ENCODE results near the gene GAREM2. TPM values are rescaled to one million over a fixed set of nuclear protein-coding genes. Genes with fewer than 3 reads are reported as not detected.
"Not testable (repeated sequence)": the region's sequence is repeated elsewhere in the genome, so short reads cannot be mapped to it uniquely, and the experiment has no call there.

Gene GAREM2
- total RNA-seq, 2 donors from 2014 or later = 1.6 TPM

DNA sequence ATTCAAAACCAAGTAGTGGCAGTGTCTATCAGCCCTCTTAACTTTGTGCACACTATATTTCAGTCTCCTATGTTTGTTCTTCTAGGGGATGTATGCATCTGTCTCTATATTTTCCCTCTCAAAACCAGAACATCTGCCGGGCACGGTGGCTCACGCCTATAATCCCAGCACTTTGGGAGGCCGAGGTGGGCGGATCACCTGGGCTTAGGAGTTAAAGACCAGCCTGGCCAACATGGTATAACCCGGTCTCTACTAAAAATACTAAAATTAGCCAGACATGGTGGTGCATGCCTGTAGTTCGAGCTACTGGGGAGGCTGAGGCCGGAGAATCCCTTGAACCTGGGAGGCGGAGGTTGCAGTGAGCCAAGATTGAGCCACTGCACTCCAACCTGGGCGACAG lies 9.9 kb upstream of the GAREM2 start:
- intact Hi-C loops (cut with DNase I) = no loop called here
- H3K36me3 ChIP-seq (replicated peaks in 1 of 2; ENCODE audit: insufficient read depth in 1 of 2, low read depth in 2 of 2) = no peaks in the 10 kb centered on the region
- no peak overlapping the region for H3K27ac ChIP-seq
- no peaks in the 10 kb centered on the region for H3K9me3 ChIP-seq
- H3K4me3 ChIP-seq = no peak overlapping the region
- no peak for DNase-seq
- no peak for TF ChIP-seq CTCF (IDR thresholded peaks at IDR 0.05)
- TF ChIP-seq POLR2A (IDR thresholded peaks at IDR 0.05) = no peak
- no peak for ATAC-seq
- H3K4me1 ChIP-seq = no peaks in the 10 kb centered on the region
- WGBS, 2 donors = 90 to 91% methylated on average over 10 of the region's 10 CpGs
- no peaks in the 10 kb centered on the region for H3K27me3 ChIP-seq

DNA sequence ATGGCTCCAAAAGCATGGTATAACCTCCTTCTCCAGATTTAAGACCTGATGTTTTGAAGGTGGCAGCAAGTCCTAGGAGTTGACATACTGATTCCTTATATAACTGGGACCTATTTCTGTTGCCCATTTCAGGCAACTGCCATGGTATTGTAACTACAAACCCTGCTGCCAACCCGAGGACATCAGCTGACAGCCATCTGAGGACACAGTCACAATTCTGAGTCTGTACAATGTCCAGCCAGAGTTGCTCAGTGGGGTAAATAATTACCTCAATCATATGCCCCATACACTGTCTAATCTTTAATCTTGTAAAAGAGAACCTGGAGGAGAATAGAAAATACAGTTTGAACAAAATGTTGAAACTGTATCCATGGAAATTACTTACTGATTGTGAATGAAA lies 8.7 kb upstream of the GAREM2 start:
- Histone ChIP-seq H3K27ac (no peak overlapping the region), H3K27me3 (no peaks in the 10 kb centered on the region), H3K36me3 (replicated peaks in 1 of 2; ENCODE audit: insufficient read depth in 1 of 2, low read depth in 2 of 2) (no peaks in the 10 kb centered on the region), H3K4me1 (no peaks in the 10 kb centered on the region), H3K4me3 (no peak overlapping the region), H3K9me3 (no peaks in the 10 kb centered on the region)
- 21% methylated on average over 1 of the region's 1 CpG for WGBS, 2 donors
- ATAC-seq = no peak
- no peak for DNase-seq
- no peak for TF ChIP-seq CTCF (IDR thresholded peaks at IDR 0.05)
- TF ChIP-seq POLR2A (IDR thresholded peaks at IDR 0.05) = no peak
- intact Hi-C loops (cut with DNase I) = no loop called here

DNA sequence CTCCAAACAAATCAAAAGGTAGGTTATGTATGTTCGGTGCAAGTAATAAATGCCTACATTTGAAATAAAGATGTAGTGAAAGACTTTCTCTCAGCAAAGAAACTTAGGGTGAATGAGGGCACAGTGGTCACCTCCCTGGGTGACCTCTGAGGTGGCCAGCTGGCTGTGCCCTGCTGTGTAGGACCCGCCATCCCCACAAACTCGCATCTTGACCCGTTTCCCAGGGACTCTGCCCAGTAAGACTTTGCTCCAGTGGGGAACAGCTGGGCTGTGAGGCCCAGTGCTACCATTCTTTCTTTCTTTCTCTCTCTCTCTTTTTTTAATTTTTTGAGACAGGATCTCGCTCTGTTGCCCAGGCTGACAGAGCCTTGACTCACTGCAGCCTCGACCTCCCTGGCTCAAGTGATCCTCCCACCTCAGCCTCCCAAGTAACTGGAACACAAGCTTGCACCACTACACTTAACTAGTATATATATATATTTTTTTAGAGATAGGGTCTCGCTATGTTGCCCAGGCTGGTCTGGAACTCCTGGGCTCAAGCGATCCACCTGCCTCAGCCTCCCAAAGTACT lies 8.2 kb upstream of the GAREM2 start:
- no peaks in the 10 kb centered on the region for H3K36me3 ChIP-seq (replicated peaks in 1 of 2; ENCODE audit: insufficient read depth in 1 of 2, low read depth in 2 of 2)
- TF ChIP-seq POLR2A (IDR thresholded peaks at IDR 0.05) = no peak
- TF ChIP-seq CTCF (IDR thresholded peaks at IDR 0.05) = no peak
- intact Hi-C loops (cut with DNase I) = no loop called here
- WGBS, 2 donors = 85 to 88% methylated on average over 8 of the region's 8 CpGs
- H3K4me1 ChIP-seq = no peaks in the 10 kb centered on the region
- no peaks in the 10 kb centered on the region for H3K9me3 ChIP-seq
- ATAC-seq (no peak), DNase-seq (no peak)
- H3K4me3 ChIP-seq = no peak overlapping the region
- H3K27ac ChIP-seq = no peak overlapping the region
- H3K27me3 ChIP-seq = no peaks in the 10 kb centered on the region

DNA sequence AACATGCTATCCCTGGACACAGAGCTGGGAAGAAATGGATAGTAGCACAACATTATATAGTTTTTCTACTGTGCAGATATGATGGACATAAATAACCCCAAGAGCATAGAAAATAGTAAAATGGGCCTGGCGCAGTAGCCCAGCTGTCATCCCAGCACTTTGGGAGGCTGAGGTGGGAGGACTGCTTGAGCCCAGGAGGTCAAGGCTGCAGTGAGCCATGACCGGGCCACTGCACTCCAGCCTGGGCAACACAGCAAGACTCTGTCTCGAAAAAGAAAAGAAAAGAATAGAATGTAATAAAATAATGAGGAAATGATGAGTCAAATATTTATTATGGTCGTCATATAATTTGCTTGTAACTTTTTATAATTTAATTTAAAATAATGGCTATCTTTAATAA lies 7.5 kb upstream of the GAREM2 start:
- intact Hi-C loops (cut with DNase I) = no loop called here
- ATAC-seq = no peak

DNA sequence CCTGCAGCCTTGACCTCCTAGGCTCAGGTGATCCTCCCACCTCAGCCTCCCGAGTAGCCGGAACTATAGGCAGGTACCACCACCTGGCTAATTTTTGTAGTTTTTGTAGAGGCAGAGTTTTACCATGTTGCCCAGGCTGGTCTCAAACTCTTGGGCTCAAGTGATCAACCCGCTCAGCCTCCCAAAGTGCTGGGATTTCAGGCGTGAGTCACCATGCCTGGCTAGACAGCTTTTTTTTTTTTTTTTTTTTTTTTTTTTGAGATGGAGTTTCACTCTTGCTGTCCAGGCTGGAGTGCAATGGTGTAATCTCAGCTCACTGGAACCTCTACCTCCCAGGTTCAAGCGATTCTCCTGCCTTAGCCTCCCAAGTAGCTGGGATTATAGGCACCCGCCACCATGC lies 6.3 kb upstream of the GAREM2 start:
- H3K27me3 ChIP-seq; H3K4me3 ChIP-seq; DNase-seq; H3K27ac ChIP-seq; ATAC-seq; H3K36me3 ChIP-seq (replicated peaks in 1 of 2; ENCODE audit: insufficient read depth in 1 of 2, low read depth in 2 of 2); intact Hi-C loops (cut with DNase I); H3K9me3 ChIP-seq; H3K4me1 ChIP-seq: not testable (repeated sequence)
- 92 to 97% methylated on average over 6 of the region's 6 CpGs for WGBS, 2 donors

More for the DNA sequence above, 7.5 kb upstream of the GAREM2 start:
- Histone ChIP-seq H3K27me3 (no peaks in the 10 kb centered on the region), H3K36me3 (replicated peaks in 1 of 2; ENCODE audit: insufficient read depth in 1 of 2, low read depth in 2 of 2) (no peaks in the 10 kb centered on the region), H3K27ac (no peak overlapping the region), H3K4me3 (no peak overlapping the region), H3K4me1 (no peaks in the 10 kb centered on the region), H3K9me3 (no peaks in the 10 kb centered on the region)
- no peak for DNase-seq
- TF ChIP-seq POLR2A (IDR thresholded peaks at IDR 0.05) = no peak
- TF ChIP-seq CTCF (IDR thresholded peaks at IDR 0.05) = no peak
- WGBS, 2 donors = 82 to 91% methylated on average over 4 of the region's 4 CpGs
